ENCODE measurements around the gene ZNF479. TPM values are rescaled to one million over a fixed set of nuclear protein-coding genes. Genes with fewer than 3 reads are reported as not detected.
"Not testable (repeated sequence)": the region's sequence is repeated elsewhere in the genome, so short reads cannot be mapped to it uniquely, and the experiment has no call there.

ZNF479 gene
- total RNA-seq, result not detected in 2 replicates

GRCh38 chr7:57132336-57132735 lies at the start of gene ZNF479:
Gene ZNF479, minus strand, starts transcription at chr7:57132436. Its CDS starts 112 bp downstream, at chr7:57132324.
- H3K4me3 ChIP-seq (ENCODE audit: low read depth, low read length); DNase-seq (ENCODE audit: low read depth): not testable (repeated sequence)

- no peak for DNase-seq (ENCODE audit: low read depth)
- no peak overlapping the region for H3K4me3 ChIP-seq (ENCODE audit: low read depth, low read length)
- no peak for TF ChIP-seq CTCF (conservative IDR thresholded peaks at IDR 0.05; ENCODE audit: low read depth, low read length)
Measured at GRCh38 chr7:57182031-57182430, 49.8 kb upstream of the ZNF479 start.

- TF ChIP-seq CTCF (conservative IDR thresholded peaks at IDR 0.05; ENCODE audit: low read depth, low read length), result no peak
- no peak overlapping the region for H3K4me3 ChIP-seq (ENCODE audit: low read depth, low read length)
- DNase-seq (ENCODE audit: low read depth), result no peak
Measured at GRCh38 chr7:57181281-57181680, 49.0 kb upstream of the ZNF479 start.

GRCh38 chr7:57179776-57180415 lies 47.7 kb upstream of the ZNF479 start:
- no peak overlapping the region for H3K4me3 ChIP-seq (ENCODE audit: low read depth, low read length)
- DNase-seq (ENCODE audit: low read depth), result no peak
- no peak for TF ChIP-seq CTCF (conservative IDR thresholded peaks at IDR 0.05; ENCODE audit: low read depth, low read length)

GRCh38 chr7:57178768-57179139 lies 46.5 kb upstream of the ZNF479 start:
- TF ChIP-seq CTCF (conservative IDR thresholded peaks at IDR 0.05; ENCODE audit: low read depth, low read length), result no peak
- no peak for DNase-seq (ENCODE audit: low read depth)
- no peak overlapping the region for H3K4me3 ChIP-seq (ENCODE audit: low read depth, low read length)

GRCh38 chr7:57177856-57178767 lies 45.9 kb upstream of the ZNF479 start:
- no peak for TF ChIP-seq CTCF (conservative IDR thresholded peaks at IDR 0.05; ENCODE audit: low read depth, low read length)
- no peak overlapping the region for H3K4me3 ChIP-seq (ENCODE audit: low read depth, low read length)
- no peak for DNase-seq (ENCODE audit: low read depth)

- H3K4me3 ChIP-seq (ENCODE audit: low read depth, low read length), result no peak overlapping the region
- no peak for DNase-seq (ENCODE audit: low read depth)
- no peak for TF ChIP-seq CTCF (conservative IDR thresholded peaks at IDR 0.05; ENCODE audit: low read depth, low read length)
Measured at GRCh38 chr7:57176928-57177635, 44.8 kb upstream of the ZNF479 start.

Measured in epithelial cell of proximal tubule (primary cell).